ENCODE measurements around the gene ABCC6.

DNA sequence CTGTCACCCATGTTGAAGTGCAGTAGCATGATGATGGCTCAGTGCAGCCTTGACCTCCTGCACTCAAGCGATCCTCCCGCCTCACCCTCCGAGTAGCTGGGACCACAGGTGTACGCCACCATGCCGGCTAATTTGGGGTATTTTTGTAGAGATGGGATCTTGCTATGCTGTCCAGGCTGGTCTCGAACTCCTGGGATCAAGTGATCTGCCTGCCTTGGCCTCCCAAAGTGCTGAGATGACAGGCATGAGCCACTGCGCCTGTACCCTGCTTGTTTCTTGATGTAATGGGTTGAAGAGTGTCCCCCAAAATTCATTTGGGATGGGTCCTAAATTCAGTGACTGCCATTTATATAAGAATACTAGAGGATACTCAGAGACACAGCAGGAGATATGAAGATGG lies 57.2 kb downstream of the ABCC6 start:
- TF ChIP-seq, protein P1, sequence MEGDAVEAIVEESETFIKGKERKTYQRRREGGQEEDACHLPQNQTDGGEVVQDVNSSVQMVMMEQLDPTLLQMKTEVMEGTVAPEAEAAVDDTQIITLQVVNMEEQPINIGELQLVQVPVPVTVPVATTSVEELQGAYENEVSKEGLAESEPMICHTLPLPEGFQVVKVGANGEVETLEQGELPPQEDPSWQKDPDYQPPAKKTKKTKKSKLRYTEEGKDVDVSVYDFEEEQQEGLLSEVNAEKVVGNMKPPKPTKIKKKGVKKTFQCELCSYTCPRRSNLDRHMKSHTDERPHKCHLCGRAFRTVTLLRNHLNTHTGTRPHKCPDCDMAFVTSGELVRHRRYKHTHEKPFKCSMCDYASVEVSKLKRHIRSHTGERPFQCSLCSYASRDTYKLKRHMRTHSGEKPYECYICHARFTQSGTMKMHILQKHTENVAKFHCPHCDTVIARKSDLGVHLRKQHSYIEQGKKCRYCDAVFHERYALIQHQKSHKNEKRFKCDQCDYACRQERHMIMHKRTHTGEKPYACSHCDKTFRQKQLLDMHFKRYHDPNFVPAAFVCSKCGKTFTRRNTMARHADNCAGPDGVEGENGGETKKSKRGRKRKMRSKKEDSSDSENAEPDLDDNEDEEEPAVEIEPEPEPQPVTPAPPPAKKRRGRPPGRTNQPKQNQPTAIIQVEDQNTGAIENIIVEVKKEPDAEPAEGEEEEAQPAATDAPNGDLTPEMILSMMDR (IDR thresholded peaks at IDR 0.05; ENCODE audit: insufficient read depth, low read length, poor library complexity, severe bottlenecking): no peak
- no peak for TF ChIP-seq EZH2phosphoT487 (conservative IDR thresholded peaks at IDR 0.05; ENCODE audit: low read length)
